H9 (cell line): ENCODE measurements around the gene BCAR3. TPM values are rescaled to one million over a fixed set of nuclear protein-coding genes. Genes with fewer than 3 reads are reported as not detected.

ENCODE experiments used
- DNase-seq: peaks from one replicate; pipeline ENCODE4 v3.0.0-alpha.2; 2017
- H2AFZ ChIP-seq: one replicate; pipeline ENCODE4 v1.6.1; 2013; ENCODE audit warnings: mild to moderate bottlenecking, low read length, control low read depth, moderate library complexity
- H2AK5ac ChIP-seq: 2 replicates; pipeline ENCODE4 v1.6.1; 2013; ENCODE audit warnings: low read length, control low read depth, mixed read lengths; ENCODE audit not compliant: insufficient read length
- H2BK120ac ChIP-seq: one replicate; pipeline ENCODE4 v1.6.1; 2013; ENCODE audit warnings: low read depth, mild to moderate bottlenecking, low read length, control low read depth, inconsistent platforms; ENCODE audit not compliant: poor library complexity, severe bottlenecking
- H2BK12ac ChIP-seq: 2 replicates; pipeline ENCODE4 v1.6.1; 2013; ENCODE audit warnings: low read length, control low read depth, mixed read lengths, low read depth; ENCODE audit not compliant: insufficient read length
- H2BK15ac ChIP-seq: 2 replicates; pipeline ENCODE4 v1.6.1; 2013; ENCODE audit warnings: low read depth, low read length, control low read depth
- H2BK20ac ChIP-seq: one replicate; pipeline ENCODE4 v1.6.1; 2013; ENCODE audit warnings: low read depth, mild to moderate bottlenecking, low read length, control low read depth, inconsistent platforms; ENCODE audit not compliant: poor library complexity, severe bottlenecking
- H2BK5ac ChIP-seq: 2 replicates; pipeline ENCODE4 v1.6.1; 2013; ENCODE audit warnings: low read length, control low read depth, mixed read lengths; ENCODE audit not compliant: insufficient read length
- H3K14ac ChIP-seq: 2 replicates; pipeline ENCODE4 v1.6.1; 2013; ENCODE audit warnings: low read length, control low read depth; ENCODE audit not compliant: insufficient read depth
- H3K18ac ChIP-seq: 2 replicates; pipeline ENCODE4 v1.6.1; 2013; ENCODE audit warnings: low read depth, mild to moderate bottlenecking, mixed read lengths, low read length, control low read depth; ENCODE audit not compliant: insufficient read length
- H3K23ac ChIP-seq: 2 replicates; pipeline ENCODE4 v1.6.1; 2013; ENCODE audit warnings: low read length, control low read depth, mixed read lengths, low read depth; ENCODE audit not compliant: insufficient read length
- H3K23me2 ChIP-seq: 2 replicates; pipeline ENCODE4 v1.6.1; 2013; ENCODE audit warnings: low read depth, mild to moderate bottlenecking, mixed read lengths, low read length, control low read depth; ENCODE audit not compliant: insufficient read length, poor library complexity, severe bottlenecking
- H3K27ac ChIP-seq: 2 replicates; pipeline ENCODE4 v1.5.1; 2013; ENCODE audit warnings: low read length, control low read depth, mixed read lengths, low read depth; ENCODE audit not compliant: insufficient read length
- H3K27me3 ChIP-seq: 2 replicates; pipeline ENCODE4 v1.6.1; 2013; ENCODE audit warnings: low read length, control low read depth, inconsistent platforms; ENCODE audit not compliant: insufficient read depth
- H3K4ac ChIP-seq: 2 replicates; pipeline ENCODE4 v1.6.1; 2013; ENCODE audit warnings: low read depth, mild to moderate bottlenecking, control low read depth, inconsistent platforms, low read length, moderate library complexity
- H3K4me1 ChIP-seq: 2 replicates; pipeline ENCODE4 v1.6.1; 2013; ENCODE audit warnings: low read length, control low read depth, inconsistent platforms; ENCODE audit not compliant: insufficient read depth
- H3K4me2 ChIP-seq: 2 replicates; pipeline ENCODE4 v1.6.1; 2013; ENCODE audit warnings: low read length, control low read depth, mixed read lengths; ENCODE audit not compliant: insufficient read length, insufficient read depth
- H3K56ac ChIP-seq: 2 replicates; pipeline ENCODE4 v1.6.1; 2013; ENCODE audit warnings: low read depth, mild to moderate bottlenecking, mixed read lengths, low read length, control low read depth; ENCODE audit not compliant: insufficient read length
- H3K79me1 ChIP-seq: 2 replicates; pipeline ENCODE4 v1.6.1; 2013; ENCODE audit warnings: low read depth, mild to moderate bottlenecking, moderate library complexity, low read length, control low read depth, inconsistent platforms; ENCODE audit not compliant: insufficient read depth, poor library complexity, severe bottlenecking
- H3K79me2 ChIP-seq: 2 replicates; pipeline ENCODE4 v1.6.1; 2013; ENCODE audit warnings: low read length, control low read depth, inconsistent platforms; ENCODE audit not compliant: insufficient read depth
- H3K9ac ChIP-seq: 2 replicates; pipeline ENCODE4 v1.6.1; 2013; ENCODE audit warnings: low read length, control low read depth, mixed read lengths; ENCODE audit not compliant: insufficient read length; ENCODE audit errors: extremely low read depth
- H3K9me3 ChIP-seq: one replicate; pipeline ENCODE4 v1.6.1; 2013; ENCODE audit warnings: low read depth, low read length, inconsistent platforms; ENCODE audit not compliant: control insufficient read depth
- H3T11ph ChIP-seq: one replicate; pipeline ENCODE4 v1.6.1; 2013; ENCODE audit warnings: mild to moderate bottlenecking, low read length, control low read depth, inconsistent platforms
- H4K20me1 ChIP-seq: one replicate; pipeline ENCODE4 v1.6.1; 2013; ENCODE audit not compliant: control insufficient read depth, insufficient read length, insufficient read depth
- H4K5ac ChIP-seq: 2 replicates; pipeline ENCODE4 v1.6.1; 2013; ENCODE audit warnings: low read depth, mild to moderate bottlenecking, mixed read lengths, low read length, control low read depth; ENCODE audit not compliant: insufficient read length
- H4K8ac ChIP-seq: replicated peaks from 2 replicates; pipeline ENCODE4 v1.6.1; 2013; ENCODE audit warnings: low read length, control low read depth, mixed read lengths, low read depth; ENCODE audit not compliant: insufficient read length
- H4K91ac ChIP-seq: 2 replicates; pipeline ENCODE4 v1.6.1; 2013; ENCODE audit warnings: low read depth, mild to moderate bottlenecking, moderate library complexity, mixed read lengths, low read length, control low read depth; ENCODE audit not compliant: insufficient read length
- H3K27ac Mint-ChIP-seq, 3 experiments: 2 replicates in 2 of 3; 3 replicates in 1 of 3; pipeline ENCODE4 v1.8.0; 2020 to 2021; ENCODE audit warnings: mixed read lengths in 3 of 3, mild to moderate bottlenecking in 1 of 3, moderate library complexity in 1 of 3
- H3K27me3 Mint-ChIP-seq: 2 replicates; pipeline ENCODE4 v1.8.0; 2021; ENCODE audit warnings: low read depth, mild to moderate bottlenecking, moderate library complexity, mixed read lengths
- H3K36me3 Mint-ChIP-seq, 3 experiments: 2 replicates in 2 of 3; 3 replicates in 1 of 3; pipeline ENCODE4 v1.8.0; 2020 to 2021; ENCODE audit warnings: low read depth in 3 of 3, mixed read lengths in 3 of 3; ENCODE audit not compliant: insufficient read depth in 1 of 3
- H3K4me1 Mint-ChIP-seq, 2 experiments: 2 replicates each; pipeline ENCODE4 v1.8.0; 2020; ENCODE audit warnings: mixed read lengths in 2 of 2
- H3K4me3 Mint-ChIP-seq, 2 experiments: 2 replicates in 1 of 2; 3 replicates in 1 of 2; pipeline ENCODE4 v1.8.0; 2020 to 2021; ENCODE audit warnings: mild to moderate bottlenecking in 2 of 2, mixed read lengths in 2 of 2, moderate library complexity in 1 of 2
- H3K9me3 Mint-ChIP-seq, 2 experiments: 2 replicates in 1 of 2; 3 replicates in 1 of 2; pipeline ENCODE4 v1.8.0; 2020; ENCODE audit warnings: mild to moderate bottlenecking in 2 of 2, mixed read lengths in 2 of 2, moderate library complexity in 1 of 2
- WGBS: extraction: QIAGEN DNeasy Blood & Tissue Kit; methylation state at CpG from one replicate; pipeline ENCODE4 v1.1.7; 2013; ENCODE audit warnings: missing lambda C conversion rate, low lambda C conversion rate, mixed read lengths; ENCODE audit not compliant: insufficient read length; ENCODE audit errors: extremely low coverage; 5-methylcytosine and 5-hydroxymethylcytosine counted together
- total RNA-seq: library from RNA; stranded (reverse); gene quantifications from 2 replicates; pipeline ENCODE4 v1.2.1, GENCODE V29; 2021
- TF ChIP-seq, protein P1 (sequence below): fragments of 200-600 bp; sonication (generic); conservative IDR thresholded peaks from 3 replicates; pipeline ENCODE4 v1.8.0; 2021; ENCODE audit warnings: antibody characterized with exemption, mild to moderate bottlenecking

The BCAR3 gene
- total RNA-seq, 1 experiment from 2014 or later = 4.9 TPM

DNA sequence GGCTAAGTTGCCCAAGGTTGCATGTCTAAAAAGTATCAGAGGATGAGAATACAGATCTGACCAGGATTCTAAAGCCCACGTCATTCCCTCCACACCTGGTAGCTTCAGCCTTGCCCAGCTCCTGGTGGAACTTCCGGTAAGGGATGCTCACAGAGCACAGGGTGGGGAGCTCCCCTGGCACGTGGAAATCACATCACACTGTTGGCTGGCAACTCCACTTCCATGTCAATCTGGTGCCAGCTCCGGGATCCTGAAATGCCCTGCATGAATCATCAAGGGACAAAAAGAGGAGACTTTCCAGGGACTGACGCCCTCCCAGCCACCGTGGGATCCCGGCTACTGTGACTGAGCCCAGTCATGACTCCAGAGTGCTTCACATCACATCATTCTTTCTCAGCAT lies 12.4 kb upstream of the BCAR3 start:
- peaks cover 1% of the 10 kb centered on the region; the same call in 1 of the 2 replicates for H3K27me3 Mint-ChIP-seq
- WGBS = no CpG with 5 or more reads among the region's 7 CpGs
- H3K9me3 ChIP-seq = no peaks in the 10 kb centered on the region
- no peak overlapping the region for H4K8ac ChIP-seq
- H3K18ac ChIP-seq = no peak overlapping the region
- H2BK5ac ChIP-seq = no peak overlapping the region
- no peaks in the 10 kb centered on the region for H3K79me1 ChIP-seq
- no peak overlapping the region for H4K5ac ChIP-seq
- no peak overlapping the region for H2AK5ac ChIP-seq
- H2BK20ac ChIP-seq = no peak overlapping the region
- no peak overlapping the region for H4K91ac ChIP-seq
- H2BK120ac ChIP-seq = no peak overlapping the region
- no peak overlapping the region for H3T11ph ChIP-seq
- no peak overlapping the region for H2BK15ac ChIP-seq
- H3K36me3 Mint-ChIP-seq = no peaks in the 10 kb centered on the region
- H3K23me2 ChIP-seq = no peaks in the 10 kb centered on the region
- no peak overlapping the region for H3K4me2 ChIP-seq
- H3K27ac Mint-ChIP-seq = no peak overlapping the region
- no peak overlapping the region for H3K4ac ChIP-seq
- no peak overlapping the region for H3K23ac ChIP-seq
- H3K9me3 Mint-ChIP-seq = no peaks in the 10 kb centered on the region
- H3K14ac ChIP-seq = no peak overlapping the region
- no peak overlapping the region for H3K4me3 Mint-ChIP-seq
- 0 out of 2 replicates have a peak, but pooled peaks cover 2% of the 10 kb centered on the region for H3K4me1 ChIP-seq
- H3K79me2 ChIP-seq = no peaks in the 10 kb centered on the region
- H3K9ac ChIP-seq = no peak overlapping the region
- H2AFZ ChIP-seq = no peak overlapping the region
- TF ChIP-seq, protein P1, sequence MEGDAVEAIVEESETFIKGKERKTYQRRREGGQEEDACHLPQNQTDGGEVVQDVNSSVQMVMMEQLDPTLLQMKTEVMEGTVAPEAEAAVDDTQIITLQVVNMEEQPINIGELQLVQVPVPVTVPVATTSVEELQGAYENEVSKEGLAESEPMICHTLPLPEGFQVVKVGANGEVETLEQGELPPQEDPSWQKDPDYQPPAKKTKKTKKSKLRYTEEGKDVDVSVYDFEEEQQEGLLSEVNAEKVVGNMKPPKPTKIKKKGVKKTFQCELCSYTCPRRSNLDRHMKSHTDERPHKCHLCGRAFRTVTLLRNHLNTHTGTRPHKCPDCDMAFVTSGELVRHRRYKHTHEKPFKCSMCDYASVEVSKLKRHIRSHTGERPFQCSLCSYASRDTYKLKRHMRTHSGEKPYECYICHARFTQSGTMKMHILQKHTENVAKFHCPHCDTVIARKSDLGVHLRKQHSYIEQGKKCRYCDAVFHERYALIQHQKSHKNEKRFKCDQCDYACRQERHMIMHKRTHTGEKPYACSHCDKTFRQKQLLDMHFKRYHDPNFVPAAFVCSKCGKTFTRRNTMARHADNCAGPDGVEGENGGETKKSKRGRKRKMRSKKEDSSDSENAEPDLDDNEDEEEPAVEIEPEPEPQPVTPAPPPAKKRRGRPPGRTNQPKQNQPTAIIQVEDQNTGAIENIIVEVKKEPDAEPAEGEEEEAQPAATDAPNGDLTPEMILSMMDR = no peak
- H2BK12ac ChIP-seq = no peak overlapping the region
- no peak overlapping the region for H3K27ac ChIP-seq
- H3K27me3 ChIP-seq = no peaks in the 10 kb centered on the region
- peaks cover 18 to 22% of the 10 kb centered on the region in 2 experiments for H3K4me1 Mint-ChIP-seq
- DNase-seq = no peak
- no peaks in the 10 kb centered on the region for H4K20me1 ChIP-seq
- H3K56ac ChIP-seq = no peak overlapping the region
